ENCODE results near the gene MTRFR.

Gene MTRFR

GRCh38 chr12:123271001-123271668, 37.9 kb downstream of the MTRFR start:
- DNase-seq, result peak; percentile 64

- no peak for DNase-seq
These were observed 39.9 kb downstream of the MTRFR start for GRCh38 chr12:123273166-123273565.

GRCh38 chr12:123278101-123278627, 44.9 kb downstream of the MTRFR start:
- DNase-seq, result no peak

GRCh38 chr12:123280971-123281370, 47.7 kb downstream of the MTRFR start:
- no peak for DNase-seq

- no peak for DNase-seq
These were observed 48.9 kb downstream of the MTRFR start for GRCh38 chr12:123282111-123282510.

GRCh38 chr12:123283461-123283860, 50.2 kb downstream of the MTRFR start:
- DNase-seq, result no peak

- DNase-seq, result no peak
These were observed 51.4 kb downstream of the MTRFR start for GRCh38 chr12:123284669-123285068.

- no peak for DNase-seq
These were observed 53.6 kb downstream of the MTRFR start for GRCh38 chr12:123286652-123287373.

GRCh38 chr12:123288751-123289346, 55.6 kb downstream of the MTRFR start:
- no peak for DNase-seq

- DNase-seq, result no peak
These were observed 56.7 kb downstream of the MTRFR start for GRCh38 chr12:123289911-123290310.

- DNase-seq, result no peak
These were observed 60.0 kb downstream of the MTRFR start for GRCh38 chr12:123293178-123293760.

- no peak for DNase-seq
These were observed 71.9 kb downstream of the MTRFR start for GRCh38 chr12:123305136-123305535.

GRCh38 chr12:123306200-123306599, 73.0 kb downstream of the MTRFR start:
- DNase-seq, result no peak

All from effector CD4-positive, alpha-beta T cell (primary cell).